Endothelial cell (in vitro differentiated cells): Measurements from ENCODE around the gene KRT84. TPM values are rescaled to one million over a fixed set of nuclear protein-coding genes. Genes with fewer than 3 reads are reported as not detected.
"Not testable (repeated sequence)": the region's sequence is repeated elsewhere in the genome, so short reads cannot be mapped to it uniquely, and the experiment has no call there.

Source experiments
- DNase-seq: peaks from one replicate; pipeline ENCODE4 v3.0.0; 2021; ENCODE audit warnings: low spot score
- H3K27ac Mint-ChIP-seq: one replicate; pipeline ENCODE4 v1.8.0; 2021; ENCODE audit warnings: mixed read lengths, inconsistent platforms; ENCODE audit not compliant: unreplicated experiment
- H3K27me3 Mint-ChIP-seq: one replicate; pipeline ENCODE4 v1.8.0; 2021; ENCODE audit warnings: mild to moderate bottlenecking, moderate library complexity, mixed read lengths, inconsistent platforms; ENCODE audit not compliant: unreplicated experiment
- H3K36me3 Mint-ChIP-seq: one replicate; pipeline ENCODE4 v1.8.0; 2021; ENCODE audit warnings: mild to moderate bottlenecking, low read depth, mixed read lengths, inconsistent platforms; ENCODE audit not compliant: unreplicated experiment
- H3K4me1 Mint-ChIP-seq: one replicate; pipeline ENCODE4 v1.8.0; 2021; ENCODE audit warnings: mild to moderate bottlenecking, mixed read lengths, inconsistent platforms; ENCODE audit not compliant: unreplicated experiment
- H3K4me3 Mint-ChIP-seq: one replicate; pipeline ENCODE4 v1.8.0; 2021; ENCODE audit warnings: mild to moderate bottlenecking, mixed read lengths, inconsistent platforms; ENCODE audit not compliant: unreplicated experiment
- H3K9me3 Mint-ChIP-seq: one replicate; pipeline ENCODE4 v1.8.0; 2021; ENCODE audit warnings: mixed read lengths, inconsistent platforms; ENCODE audit not compliant: unreplicated experiment
- total RNA-seq: library from RNA; stranded (reverse); fragmentation: NEBNext Ultra II Directional; extraction: Animal tissue kit (Norgen Biotek cat#: 25700); gene quantifications from one replicate; pipeline ENCODE4 v1.2.1, GENCODE V29; 2021; ENCODE audit not compliant: unreplicated experiment
- TF ChIP-seq, protein P1 (sequence below): fragments of 200-600 bp; sonication (generic); IDR thresholded peaks from one replicate; pipeline ENCODE4 v1.5.0; 2021; ENCODE audit warnings: antibody characterized with exemption; ENCODE audit not compliant: unreplicated experiment

The KRT84 gene
- total RNA-seq, 1 donor from 2014 or later, result not detected

DNA sequence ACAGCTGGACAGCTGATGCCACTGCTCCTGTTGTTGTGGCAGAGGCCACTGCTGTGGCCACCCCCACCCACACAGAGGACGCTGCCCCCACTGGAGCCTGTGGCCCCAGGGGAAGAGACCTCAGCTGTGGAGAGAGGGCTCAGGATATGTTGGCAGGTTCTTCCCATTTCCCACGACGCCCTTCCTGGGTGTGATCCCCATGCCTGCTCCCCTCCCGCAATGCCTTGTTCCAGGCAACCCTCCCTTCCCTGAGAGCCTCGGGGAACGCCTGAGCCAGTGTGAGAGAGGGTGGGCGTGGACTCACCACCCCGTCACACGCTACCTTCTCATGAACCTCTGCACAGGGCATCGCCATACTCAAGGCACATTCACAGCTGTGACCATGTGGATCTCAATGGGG is 26.4 kb upstream of the KRT84 start:
- peaks cover 5% of the 10 kb centered on the region for H3K9me3 Mint-ChIP-seq
- no peak for DNase-seq
- peaks cover 13% of the 10 kb centered on the region for H3K27me3 Mint-ChIP-seq
- no peak overlapping the region for H3K4me3 Mint-ChIP-seq
- H3K36me3 Mint-ChIP-seq, result peaks cover 5% of the 10 kb centered on the region
- TF ChIP-seq, protein P1, sequence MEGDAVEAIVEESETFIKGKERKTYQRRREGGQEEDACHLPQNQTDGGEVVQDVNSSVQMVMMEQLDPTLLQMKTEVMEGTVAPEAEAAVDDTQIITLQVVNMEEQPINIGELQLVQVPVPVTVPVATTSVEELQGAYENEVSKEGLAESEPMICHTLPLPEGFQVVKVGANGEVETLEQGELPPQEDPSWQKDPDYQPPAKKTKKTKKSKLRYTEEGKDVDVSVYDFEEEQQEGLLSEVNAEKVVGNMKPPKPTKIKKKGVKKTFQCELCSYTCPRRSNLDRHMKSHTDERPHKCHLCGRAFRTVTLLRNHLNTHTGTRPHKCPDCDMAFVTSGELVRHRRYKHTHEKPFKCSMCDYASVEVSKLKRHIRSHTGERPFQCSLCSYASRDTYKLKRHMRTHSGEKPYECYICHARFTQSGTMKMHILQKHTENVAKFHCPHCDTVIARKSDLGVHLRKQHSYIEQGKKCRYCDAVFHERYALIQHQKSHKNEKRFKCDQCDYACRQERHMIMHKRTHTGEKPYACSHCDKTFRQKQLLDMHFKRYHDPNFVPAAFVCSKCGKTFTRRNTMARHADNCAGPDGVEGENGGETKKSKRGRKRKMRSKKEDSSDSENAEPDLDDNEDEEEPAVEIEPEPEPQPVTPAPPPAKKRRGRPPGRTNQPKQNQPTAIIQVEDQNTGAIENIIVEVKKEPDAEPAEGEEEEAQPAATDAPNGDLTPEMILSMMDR, result no peak
- no peak overlapping the region for H3K27ac Mint-ChIP-seq
- H3K4me1 Mint-ChIP-seq, result no peaks in the 10 kb centered on the region

DNA sequence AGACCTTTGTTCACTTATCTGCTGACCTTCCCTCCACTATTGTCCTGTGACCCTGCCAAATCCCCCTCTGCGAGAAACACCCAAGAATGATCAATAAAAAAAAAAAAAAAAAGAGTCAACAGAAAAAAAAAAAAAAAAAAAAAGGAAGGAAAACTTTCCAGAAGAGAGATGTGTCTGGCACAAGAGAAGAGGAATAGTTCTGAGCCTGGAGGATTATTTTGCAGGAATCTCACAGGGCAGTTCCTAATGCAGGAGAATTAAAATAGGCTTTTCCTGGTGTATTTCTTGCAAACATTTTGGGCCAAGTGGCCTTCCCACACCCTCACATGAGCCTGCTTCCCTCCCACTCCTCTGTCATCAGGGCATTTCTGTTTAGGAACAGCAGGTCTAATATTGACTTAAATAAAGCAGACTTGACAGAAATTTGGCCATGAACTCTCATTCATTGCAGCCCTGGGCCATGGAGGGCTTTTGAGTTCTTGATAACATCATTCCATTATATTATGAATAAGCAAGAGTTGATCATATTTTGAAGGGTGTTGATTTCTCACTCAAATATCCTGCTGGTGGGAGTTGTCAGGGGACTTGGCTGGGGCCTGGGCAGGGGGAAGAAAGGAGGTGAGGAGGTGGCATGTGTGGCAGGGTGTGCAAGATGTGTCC is 25.3 kb upstream of the KRT84 start:
- H3K36me3 Mint-ChIP-seq, H3K4me3 Mint-ChIP-seq, H3K9me3 Mint-ChIP-seq, H3K27ac Mint-ChIP-seq, DNase-seq, H3K4me1 Mint-ChIP-seq: not testable (repeated sequence)
- H3K27me3 Mint-ChIP-seq, result peaks cover 13% of the 10 kb centered on the region

DNA sequence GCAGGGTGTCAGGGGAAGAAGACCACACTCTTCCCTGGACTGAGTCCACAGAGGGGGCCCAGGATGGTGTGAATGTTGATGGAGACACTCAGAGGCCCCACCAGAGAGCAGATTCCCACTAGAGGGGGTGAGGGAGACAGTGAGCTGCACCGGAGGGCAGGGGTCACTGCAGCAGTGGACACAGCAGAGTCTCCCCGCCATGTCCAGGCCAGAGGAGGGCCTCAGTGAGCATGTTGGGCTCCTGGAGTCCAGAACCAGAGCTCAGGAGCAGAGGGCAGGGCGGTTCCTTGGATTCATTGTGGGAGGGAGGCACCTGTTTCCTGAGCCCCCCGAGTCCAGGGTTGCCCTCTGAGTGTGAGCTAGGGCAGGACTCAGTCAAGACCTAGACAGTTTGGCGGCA is 22.5 kb upstream of the KRT84 start:
- TF ChIP-seq, protein P1, result no peak
- DNase-seq, result no peak
- H3K27me3 Mint-ChIP-seq, result peaks cover 15% of the 10 kb centered on the region
- peaks cover 5% of the 10 kb centered on the region for H3K36me3 Mint-ChIP-seq
- peaks cover 6% of the 10 kb centered on the region for H3K4me1 Mint-ChIP-seq
- peaks cover 5% of the 10 kb centered on the region for H3K9me3 Mint-ChIP-seq
- H3K27ac Mint-ChIP-seq, result no peak overlapping the region
- no peak overlapping the region for H3K4me3 Mint-ChIP-seq

DNA sequence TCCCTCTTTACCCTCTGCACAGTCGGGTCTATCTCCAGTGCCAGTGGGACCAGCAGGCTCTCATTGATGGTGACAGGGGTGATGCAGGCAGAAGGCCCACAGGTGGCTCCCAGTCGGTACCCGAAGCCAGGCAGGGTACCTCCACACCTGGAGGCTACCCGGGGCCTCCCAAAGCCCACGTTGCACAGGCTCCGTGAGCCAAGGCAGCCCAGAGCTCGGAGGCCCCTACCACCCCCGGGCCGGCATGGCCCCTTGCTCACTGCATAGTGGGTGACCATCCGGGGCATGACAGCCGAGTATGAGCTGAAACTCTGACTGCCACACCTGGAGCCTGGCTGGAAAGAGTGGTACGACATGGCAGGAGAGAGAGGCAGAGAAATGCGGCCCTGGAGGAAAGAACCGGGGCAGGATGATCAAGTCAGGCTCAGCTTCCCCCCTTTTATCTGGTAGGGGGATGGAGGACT is 20.5 kb upstream of the KRT84 start, which contains the start of gene KRT82:
Gene KRT82 (minus strand): TSS at position 414 of the 464 bp plus-strand sequence. CDS start 58 bp downstream, at position 356.
- H3K9me3 Mint-ChIP-seq, result peaks cover 5% of the 10 kb centered on the region
- TF ChIP-seq, protein P1, result no peak
- H3K4me1 Mint-ChIP-seq, result peaks cover 8% of the 10 kb centered on the region
- H3K36me3 Mint-ChIP-seq, result peaks cover 5% of the 10 kb centered on the region
- peaks cover 9% of the 10 kb centered on the region for H3K27me3 Mint-ChIP-seq
- DNase-seq, result no peak
- H3K4me3 Mint-ChIP-seq, result no peak within 1 kb of the TSS
- no peak within 1 kb of the TSS for H3K27ac Mint-ChIP-seq

DNA sequence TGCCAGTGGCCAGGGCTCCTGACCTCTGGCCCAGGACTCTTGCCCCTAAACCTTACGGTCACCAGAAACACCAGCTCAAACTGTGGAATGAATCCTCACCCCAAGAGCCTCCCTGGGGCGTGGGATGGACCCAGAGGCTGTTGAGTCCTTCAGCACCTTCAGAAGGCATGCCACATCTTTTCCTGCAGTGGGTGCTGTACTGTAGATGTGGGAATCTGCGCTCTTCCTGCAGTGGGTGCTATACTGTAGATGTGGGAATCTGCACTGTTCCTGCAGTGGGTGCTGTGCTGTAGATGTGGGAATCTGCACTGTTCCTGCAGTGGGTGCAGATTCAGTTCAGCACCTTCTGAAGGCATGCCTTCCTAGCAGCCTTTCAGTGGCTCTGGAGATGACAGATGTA is 19.5 kb upstream of the KRT84 start:
- H3K36me3 Mint-ChIP-seq, result peaks cover 5% of the 10 kb centered on the region
- no peak for DNase-seq
- H3K4me3 Mint-ChIP-seq, result no peak overlapping the region
- H3K9me3 Mint-ChIP-seq, result peaks cover 5% of the 10 kb centered on the region
- no peak overlapping the region for H3K27ac Mint-ChIP-seq
- TF ChIP-seq, protein P1, result no peak
- H3K27me3 Mint-ChIP-seq, result peaks cover 8% of the 10 kb centered on the region
- H3K4me1 Mint-ChIP-seq, result peaks cover 8% of the 10 kb centered on the region
